Endothelial cell of umbilical vein (primary cell): ENCODE data around the gene CCR5AS.

ENCODE experiments used
- BruUV-seq: library from RNA; stranded (reverse); fragments of 400-500 nt; replicated peaks from 2 replicates; lab custom pipeline; 2021; lab: Mats Ljungman, UMichigan
- CTCF ChIA-PET: fragments of 300-600, 350-600 bp; sonication (Branson Sonifier 250); formaldehyde crosslinking; loops from one replicate; lab custom pipeline; 2021; ENCODE audit warnings: antibody characterized with exemption, inconsistent platforms; lab: Charles Lee
- POLR2A ChIA-PET: fragments of 300-600, 350-600 bp; sonication (Branson Sonifier 250); formaldehyde crosslinking; loops from one replicate; lab custom pipeline; 2021; ENCODE audit warnings: antibody characterized with exemption, inconsistent platforms; lab: Charles Lee
- DNase-seq: peaks from one replicate; pipeline ENCODE4 v3.0.0-alpha.2; 2011; ENCODE audit warnings: low read depth, low spot score
- FAIRE-seq: peaks from 2 replicates; lab custom pipeline; 2011; peaks lifted over from hg19 to GRCh38; lab: Jason Lieb, UNC
- H2AFZ ChIP-seq: 2 replicates; pipeline ENCODE4 v1.6.0; 2012; ENCODE audit warnings: low read depth, low read length, control low read depth, inconsistent platforms
- H3K27ac ChIP-seq: 2 replicates; pipeline ENCODE4 v1.5.1; 2011; ENCODE audit warnings: low read depth, mild to moderate bottlenecking, control low read depth, low read length, moderate library complexity; ENCODE audit not compliant: insufficient read depth
- H3K27me3 ChIP-seq, 2 experiments: 2 replicates each; pipeline versions ENCODE4 v1.6.0 to v1.6.1; 2011; ENCODE audit warnings: low read length in 2 of 2, mixed read lengths in 1 of 2; ENCODE audit not compliant: control insufficient read depth in 2 of 2, insufficient read depth in 2 of 2
- H3K36me3 ChIP-seq, 2 experiments: 2 replicates in 1 of 2; 3 replicates in 1 of 2; pipeline ENCODE4 v1.5.1; 2011; ENCODE audit warnings: low read length in 2 of 2, mild to moderate bottlenecking in 1 of 2, moderate library complexity in 1 of 2; ENCODE audit not compliant: control insufficient read depth in 2 of 2, insufficient read depth in 2 of 2; ENCODE audit errors: extremely low read depth in 1 of 2
- H3K4me1 ChIP-seq: 3 replicates; pipeline ENCODE4 v1.5.1; 2011; ENCODE audit warnings: mild to moderate bottlenecking, low read length; ENCODE audit not compliant: control insufficient read depth, insufficient read depth; ENCODE audit errors: extremely low read depth
- H3K4me2 ChIP-seq: 2 replicates; pipeline ENCODE4 v1.6.1; 2011; ENCODE audit warnings: low read length, control low read depth, mixed read lengths; ENCODE audit not compliant: insufficient read depth
- H3K4me3 ChIP-seq, 3 experiments: fragments of 200-600 bp in 1 of 3; sonication (generic), shearing (Covaris generic) in 1 of 3; replicated peaks in 1 of 3; 2 replicates each; pipeline ENCODE4 v1.5.1; 2011 to 2016; ENCODE audit warnings: control low read depth in 3 of 3, low read length in 3 of 3, mild to moderate bottlenecking in 2 of 3, inconsistent platforms in 1 of 3, low read depth in 1 of 3, moderate library complexity in 1 of 3; ENCODE audit not compliant: insufficient read depth in 1 of 3
- H3K79me2 ChIP-seq: 2 replicates; pipeline ENCODE4 v1.6.0; 2012; ENCODE audit warnings: low read length, inconsistent platforms; ENCODE audit not compliant: control insufficient read depth, insufficient read depth
- H3K9ac ChIP-seq: replicated peaks from 2 replicates; pipeline ENCODE3; 2011; ENCODE audit warnings: low read length, control low read depth; ENCODE audit not compliant: insufficient read depth; ENCODE audit errors: extremely low read depth
- H3K9me1 ChIP-seq: replicated peaks from 3 replicates; pipeline ENCODE4 v1.6.0; 2011; ENCODE audit warnings: mild to moderate bottlenecking, low read length; ENCODE audit not compliant: control insufficient read depth, insufficient read depth; ENCODE audit errors: extremely low read depth
- H3K9me3 ChIP-seq: replicated peaks from 2 replicates; pipeline ENCODE4 v1.5.1; 2012; ENCODE audit warnings: low read length, inconsistent platforms; ENCODE audit not compliant: control insufficient read depth, insufficient read depth
- H4K20me1 ChIP-seq: replicated peaks from 2 replicates; pipeline ENCODE3; 2011; ENCODE audit warnings: mild to moderate bottlenecking, low read length; ENCODE audit not compliant: control insufficient read depth, insufficient read depth; ENCODE audit errors: extremely low read depth
- CTCF ChIP-seq, 2 donors: IDR thresholded peaks; 1 replicate in 1 of 2; 2 replicates in 1 of 2; pipeline ENCODE4 v1.5.1; 2011; ENCODE audit warnings: low read length in 2 of 2, mild to moderate bottlenecking in 2 of 2, moderate library complexity in 2 of 2, control low read depth in 1 of 2, inconsistent platforms in 1 of 2, low read depth in 1 of 2; ENCODE audit not compliant: insufficient read depth in 1 of 2; ENCODE audit errors: extremely low read depth in 1 of 2
- EZH2 ChIP-seq: IDR thresholded peaks from 2 replicates; pipeline ENCODE4 v1.6.1; 2012; ENCODE audit warnings: borderline replicate concordance, low read depth, mild to moderate bottlenecking, moderate library complexity, low read length, inconsistent platforms; ENCODE audit not compliant: severe bottlenecking
- FOS ChIP-seq: IDR thresholded peaks from 2 replicates; pipeline ENCODE4 v1.6.1; 2011; ENCODE audit warnings: mild to moderate bottlenecking, low read length, moderate library complexity, borderline replicate concordance; ENCODE audit not compliant: insufficient read depth
- GATA2 ChIP-seq: IDR thresholded peaks from 2 replicates; pipeline ENCODE4 v1.7.0; 2011; ENCODE audit warnings: low read depth, mild to moderate bottlenecking, moderate library complexity, mixed read lengths, low read length; ENCODE audit not compliant: insufficient read length, insufficient read depth
- JUN ChIP-seq: IDR thresholded peaks from 2 replicates; pipeline ENCODE4 v1.6.1; 2011; ENCODE audit warnings: borderline replicate concordance, low read depth; ENCODE audit not compliant: insufficient read length, insufficient read depth
- MAX ChIP-seq: IDR thresholded peaks from 2 replicates; pipeline ENCODE4 v1.6.1; 2011; ENCODE audit not compliant: insufficient read depth, insufficient read length
- MYC ChIP-seq: IDR thresholded peaks from one replicate; pipeline ENCODE4 v1.6.1; 2011; ENCODE audit warnings: mild to moderate bottlenecking, low read depth, low read length
- POLR2A ChIP-seq: IDR thresholded peaks from 2 replicates; pipeline ENCODE4 v1.6.1; 2012; ENCODE audit warnings: low read depth, mild to moderate bottlenecking, control low read depth, low read length
- POLR2AphosphoS5 ChIP-seq: IDR thresholded peaks from 2 replicates; pipeline ENCODE4 v1.6.1; 2012; ENCODE audit warnings: low read depth, mild to moderate bottlenecking, control low read depth, low read length, moderate library complexity; ENCODE audit not compliant: insufficient read depth
- dilution Hi-C: fragments of 300-500 bp; cut with MboI; formaldehyde crosslinking; loops from one replicate; pipeline ENCODE4 v1.15.0; 2019; ENCODE audit warnings: low sequenced_read_pairs; ENCODE audit not compliant: extremely low pct_ligation_motif_present
- intact Hi-C: fragments of 100-400 bp; cut with micrococcal nuclease; formaldehyde crosslinking; loops from one replicate; pipeline ENCODE4 v1.10.0; 2022

The CCR5AS gene

GRCh38 chr3:46448721-46449120, 41.9 kb upstream of the CCR5AS start:
- Histone ChIP-seq H3K9me1 (no peaks in the 10 kb centered on the region), H2AFZ (no peak overlapping the region), H3K9me3 (no peaks in the 10 kb centered on the region), H3K4me3 (no peak overlapping the region), H3K79me2 (no peaks in the 10 kb centered on the region), H3K9ac (no peak overlapping the region), H3K4me2 (no peak overlapping the region), H3K27me3 (peaks cover 0 to 8% of the 10 kb centered on the region in 2 experiments), H3K4me1 (no peaks in the 10 kb centered on the region), H3K27ac (no peak overlapping the region), H3K36me3 (no peaks in the 10 kb centered on the region), H4K20me1 (no peaks in the 10 kb centered on the region)
- FAIRE-seq (no peak), DNase-seq (no peak)
- intact Hi-C loops, result no loop called here
- BruUV-seq, result no TSS peak
- ChIA-PET CTCF (interaction anchor here (1.8 to 3.3 kb wide), 4 partner anchors 13 to 181 kb away, joined by 10 to 34 read pairs (median 14); no protein-coding TSS in a partner anchor), POLR2A (no interaction called here)
- dilution Hi-C loops, result no loop called here
- TF ChIP-seq MYC, result no peak
- no peak for TF ChIP-seq JUN
- no peak for TF ChIP-seq EZH2
- no peak for TF ChIP-seq FOS
- TF ChIP-seq MAX, result no peak
- TF ChIP-seq POLR2AphosphoS5, result no peak
- no peak for TF ChIP-seq GATA2
- no peak for TF ChIP-seq CTCF (IDR thresholded peaks at IDR 0.05; ENCODE audit: extremely low read depth in 1 of 2, insufficient read depth in 1 of 2, low read depth in 1 of 2, low read length in 2 of 2)
- no peak for TF ChIP-seq POLR2A
